Stomach (tissue), 4 donors: ENCODE data around the gene VPS13D.

Source experiments
- POLR2A ChIP-seq, 4 donors: fragments of 450-650 bp; IDR thresholded peaks; one replicate each; pipeline ENCODE4 v1.6.1; 2016; ENCODE audit warnings: antibody characterized with exemption in 4 of 4, control low read depth in 2 of 4, mild to moderate bottlenecking in 1 of 4, moderate library complexity in 1 of 4
- POLR2AphosphoS5 ChIP-seq, 3 donors: sonication (generic); formaldehyde crosslinking; IDR thresholded peaks; one replicate each; pipeline ENCODE4 v1.6.1; 2016; ENCODE audit warnings: antibody characterized with exemption in 3 of 3
- TF ChIP-seq, protein P1 (sequence below), 7 experiments: fragments of 450-650 bp in 4 of 7; fragments of 200-600 bp in 3 of 7; sonication (generic) in 3 of 7; IDR thresholded peaks; one replicate each; pipeline ENCODE4 v1.5.1; 2016 to 2019; ENCODE audit warnings: antibody characterized with exemption in 7 of 7, control low read depth in 2 of 7, mild to moderate bottlenecking in 1 of 7

GRCh38 chr1:12507631-12508030 lies 277.8 kb downstream of the VPS13D start:
- TF ChIP-seq, protein P1, sequence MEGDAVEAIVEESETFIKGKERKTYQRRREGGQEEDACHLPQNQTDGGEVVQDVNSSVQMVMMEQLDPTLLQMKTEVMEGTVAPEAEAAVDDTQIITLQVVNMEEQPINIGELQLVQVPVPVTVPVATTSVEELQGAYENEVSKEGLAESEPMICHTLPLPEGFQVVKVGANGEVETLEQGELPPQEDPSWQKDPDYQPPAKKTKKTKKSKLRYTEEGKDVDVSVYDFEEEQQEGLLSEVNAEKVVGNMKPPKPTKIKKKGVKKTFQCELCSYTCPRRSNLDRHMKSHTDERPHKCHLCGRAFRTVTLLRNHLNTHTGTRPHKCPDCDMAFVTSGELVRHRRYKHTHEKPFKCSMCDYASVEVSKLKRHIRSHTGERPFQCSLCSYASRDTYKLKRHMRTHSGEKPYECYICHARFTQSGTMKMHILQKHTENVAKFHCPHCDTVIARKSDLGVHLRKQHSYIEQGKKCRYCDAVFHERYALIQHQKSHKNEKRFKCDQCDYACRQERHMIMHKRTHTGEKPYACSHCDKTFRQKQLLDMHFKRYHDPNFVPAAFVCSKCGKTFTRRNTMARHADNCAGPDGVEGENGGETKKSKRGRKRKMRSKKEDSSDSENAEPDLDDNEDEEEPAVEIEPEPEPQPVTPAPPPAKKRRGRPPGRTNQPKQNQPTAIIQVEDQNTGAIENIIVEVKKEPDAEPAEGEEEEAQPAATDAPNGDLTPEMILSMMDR (IDR thresholded peaks at IDR 0.05): no peak
- TF ChIP-seq POLR2AphosphoS5 (IDR thresholded peaks at IDR 0.05) (no peak), POLR2A (IDR thresholded peaks at IDR 0.05) (no peak)
